Prostate gland (tissue), 1 donor: Measurements from ENCODE around the gene HOXA7.

ENCODE experiments used
- POLR2A ChIP-seq: fragments of 450-650 bp; IDR thresholded peaks from one replicate; pipeline ENCODE4 v1.6.1; 2016; ENCODE audit warnings: antibody characterized with exemption, mild to moderate bottlenecking
- POLR2AphosphoS5 ChIP-seq: sonication (generic); formaldehyde crosslinking; IDR thresholded peaks from one replicate; pipeline ENCODE4 v1.6.1; 2017; ENCODE audit warnings: antibody characterized with exemption

GRCh38 chr7:27139334-27140125 is 16.9 kb downstream of the HOXA7 start:
- no peak for TF ChIP-seq POLR2A
- no peak for TF ChIP-seq POLR2AphosphoS5
